Testis (tissue), 2 donors: Measurements from ENCODE around the gene MIPEP.

ENCODE experiments used
- POLR2A ChIP-seq: fragments of 450-650 bp; IDR thresholded peaks from one replicate; pipeline ENCODE4 v1.6.1; 2017; ENCODE audit warnings: antibody characterized with exemption, mild to moderate bottlenecking, moderate library complexity
- TF ChIP-seq, protein P1 (sequence below), 3 experiments: fragments of 450-650 bp in 2 of 3; fragments of 200-600 bp in 1 of 3; sonication (generic) in 1 of 3; IDR thresholded peaks; one replicate each; pipeline ENCODE4 v1.5.1; 2016 to 2019; ENCODE audit warnings: antibody characterized with exemption in 3 of 3, mild to moderate bottlenecking in 2 of 3, moderate library complexity in 1 of 3

DNA sequence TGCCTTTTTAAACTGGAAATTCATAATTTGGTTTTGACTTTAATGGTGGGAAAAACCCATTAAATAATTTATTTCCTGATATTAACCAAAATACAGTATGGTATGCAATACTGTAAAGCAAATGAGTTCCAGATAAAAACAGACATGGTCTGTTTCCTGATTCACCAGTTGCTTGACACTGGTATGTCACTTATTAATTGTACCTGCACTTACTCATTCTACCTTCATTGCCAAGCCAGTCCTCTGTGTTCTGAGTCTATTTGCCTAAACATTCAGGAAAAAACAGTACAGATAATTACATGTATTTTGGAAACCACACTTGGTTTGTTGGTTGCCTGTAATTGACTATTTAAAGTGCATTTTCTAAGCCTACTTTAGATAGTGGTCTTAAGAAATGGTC, 159.7 kb downstream of the MIPEP start:
- TF ChIP-seq, protein P1, sequence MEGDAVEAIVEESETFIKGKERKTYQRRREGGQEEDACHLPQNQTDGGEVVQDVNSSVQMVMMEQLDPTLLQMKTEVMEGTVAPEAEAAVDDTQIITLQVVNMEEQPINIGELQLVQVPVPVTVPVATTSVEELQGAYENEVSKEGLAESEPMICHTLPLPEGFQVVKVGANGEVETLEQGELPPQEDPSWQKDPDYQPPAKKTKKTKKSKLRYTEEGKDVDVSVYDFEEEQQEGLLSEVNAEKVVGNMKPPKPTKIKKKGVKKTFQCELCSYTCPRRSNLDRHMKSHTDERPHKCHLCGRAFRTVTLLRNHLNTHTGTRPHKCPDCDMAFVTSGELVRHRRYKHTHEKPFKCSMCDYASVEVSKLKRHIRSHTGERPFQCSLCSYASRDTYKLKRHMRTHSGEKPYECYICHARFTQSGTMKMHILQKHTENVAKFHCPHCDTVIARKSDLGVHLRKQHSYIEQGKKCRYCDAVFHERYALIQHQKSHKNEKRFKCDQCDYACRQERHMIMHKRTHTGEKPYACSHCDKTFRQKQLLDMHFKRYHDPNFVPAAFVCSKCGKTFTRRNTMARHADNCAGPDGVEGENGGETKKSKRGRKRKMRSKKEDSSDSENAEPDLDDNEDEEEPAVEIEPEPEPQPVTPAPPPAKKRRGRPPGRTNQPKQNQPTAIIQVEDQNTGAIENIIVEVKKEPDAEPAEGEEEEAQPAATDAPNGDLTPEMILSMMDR (IDR thresholded peaks at IDR 0.05) = no peak
- TF ChIP-seq POLR2A = no peak
